ENCODE results near the gene TRIP13. TPM values are rescaled to one million over a fixed set of nuclear protein-coding genes. Genes with fewer than 3 reads are reported as not detected.

The TRIP13 gene
- total RNA-seq, 6 experiments from 2014 or later: 0.15 to 3.2 (median 0.70) TPM

GRCh38 chr5:929596-929995 lies 36.9 kb downstream of the TRIP13 start:
- TF ChIP-seq POLR2A (IDR thresholded peaks at IDR 0.05): no peak
- TF ChIP-seq CTCF (IDR thresholded peaks at IDR 0.05): no peak
- intact Hi-C loops (cut with DNase I): loop anchor here (10.0 kb wide), 2 partner anchors 235 to 725 kb away; no protein-coding TSS in a partner anchor
- no peaks in the 10 kb centered on the region for H3K9me3 ChIP-seq
- no peak overlapping the region for H3K27ac ChIP-seq
- no peak overlapping the region for H3K4me3 ChIP-seq
- ATAC-seq: no peak
- no peaks in the 10 kb centered on the region for H3K36me3 ChIP-seq
- peaks cover 0 to 14% of the 10 kb centered on the region in 2 donors for H3K27me3 ChIP-seq
- peak in 1 of 3 donors; percentile 13 for DNase-seq
- H3K4me1 ChIP-seq: peaks cover 0 to 7% (median 0%) of the 10 kb centered on the region in 4 donors

DNA sequence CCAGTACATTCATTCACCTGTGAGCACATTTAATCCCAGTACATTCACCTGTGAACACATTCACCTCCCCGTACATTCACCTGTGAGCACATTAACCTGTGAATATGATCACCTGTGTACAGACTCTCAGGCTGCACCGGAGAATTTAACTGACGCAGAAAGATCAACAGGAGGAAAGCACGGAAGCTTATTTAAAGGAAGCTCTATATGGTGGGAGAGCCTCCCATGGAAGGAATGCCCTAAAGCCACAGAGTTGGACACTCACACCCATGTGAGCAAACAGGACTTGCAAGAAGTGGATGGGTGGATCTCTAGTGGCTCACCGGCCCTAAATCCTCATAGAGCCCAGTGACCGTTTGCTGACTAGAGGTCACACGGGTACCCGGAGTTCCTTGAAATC lies 38.2 kb downstream of the TRIP13 start:
- Histone ChIP-seq H3K4me3 (no peak overlapping the region), H3K27ac (no peak overlapping the region), H3K9me3 (no peaks in the 10 kb centered on the region), H3K4me1 (peaks cover 0 to 7% (median 0%) of the 10 kb centered on the region in 4 donors), H3K27me3 (peaks cover 0 to 10% of the 10 kb centered on the region in 2 donors), H3K36me3 (no peaks in the 10 kb centered on the region)
- intact Hi-C loops (cut with DNase I): loop anchor here in 1 of 2 donors (10.0 kb wide), 1 partner anchor 214 kb away; no protein-coding TSS in a partner anchor
- no peak for TF ChIP-seq POLR2A (IDR thresholded peaks at IDR 0.05)
- TF ChIP-seq CTCF (IDR thresholded peaks at IDR 0.05): no peak
- WGBS (ENCODE audit: insufficient coverage, low coverage, low lambda C conversion rate, missing lambda C conversion rate): 79% methylated on average over 6 of the region's 8 CpGs
- DNase-seq: no peak
- ATAC-seq: no peak

- DNase-seq: no peak
- no peak for ATAC-seq
- no peak overlapping the region for H3K27ac ChIP-seq
- H3K4me3 ChIP-seq: no peak overlapping the region
- TF ChIP-seq CTCF (IDR thresholded peaks at IDR 0.05) (no peak), POLR2A (IDR thresholded peaks at IDR 0.05) (no peak)
- H3K4me1 ChIP-seq: peaks cover 0 to 3% (median 0%) of the 10 kb centered on the region in 4 donors
- no peaks in the 10 kb centered on the region for H3K9me3 ChIP-seq
- intact Hi-C loops (cut with DNase I): loop anchor here in 1 of 2 donors (10.0 kb wide), 1 partner anchor 213 kb away; no protein-coding TSS in a partner anchor
- peaks cover 0 to 2% of the 10 kb centered on the region in 2 donors for H3K27me3 ChIP-seq
- whole genome bisulfite sequencing (ENCODE audit: insufficient coverage, low coverage, low lambda C conversion rate, missing lambda C conversion rate): 45% methylated on average over 4 of the region's 13 CpGs
- H3K36me3 ChIP-seq: no peaks in the 10 kb centered on the region
Observed at GRCh38 chr5:931570-932145, 39.0 kb downstream of the TRIP13 start.

DNA sequence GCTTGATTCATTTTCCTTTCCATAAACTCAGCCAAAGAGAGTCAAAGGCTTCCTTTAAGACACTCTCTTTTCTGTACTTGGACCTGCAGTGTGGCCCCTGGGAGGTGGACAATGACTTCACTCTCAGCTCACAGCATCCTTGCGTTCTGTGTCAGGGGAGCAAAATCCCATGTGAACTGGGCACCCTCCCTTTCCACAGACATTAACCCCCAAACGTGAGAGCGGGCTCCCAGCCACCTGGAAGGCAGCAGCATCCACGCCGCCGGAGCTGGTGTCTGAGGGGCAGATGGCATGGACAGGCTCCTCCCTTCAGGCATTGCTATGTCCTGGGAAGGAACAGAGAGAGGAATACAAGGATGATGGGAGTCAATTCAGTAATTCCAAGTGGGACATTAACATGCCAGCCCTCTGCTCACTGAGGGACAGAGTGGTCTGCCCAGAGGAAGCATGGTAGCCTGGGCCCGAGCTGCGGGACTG lies 39.5 kb downstream of the TRIP13 start:
- no peak for ATAC-seq
- intact Hi-C loops (cut with DNase I): loop anchor here in 1 of 2 donors (10.0 kb wide), 1 partner anchor 213 kb away; no protein-coding TSS in a partner anchor
- no peak for TF ChIP-seq CTCF (IDR thresholded peaks at IDR 0.05)
- no peak for TF ChIP-seq POLR2A (IDR thresholded peaks at IDR 0.05)
- Histone ChIP-seq H3K9me3 (no peaks in the 10 kb centered on the region), H3K4me1 (no peaks in the 10 kb centered on the region), H3K27ac (no peak overlapping the region), H3K27me3 (no peaks in the 10 kb centered on the region), H3K36me3 (no peaks in the 10 kb centered on the region), H3K4me3 (no peak overlapping the region)
- no CpG with 5 or more reads among the region's 8 CpGs for WGBS (ENCODE audit: insufficient coverage, low coverage, low lambda C conversion rate, missing lambda C conversion rate)
- DNase-seq: peak in 2 of 3 donors; percentile 19 to 46

All from right lobe of liver (tissue), 6 donors.